Measurements from ENCODE around the gene MRPL47. TPM values are rescaled to one million over a fixed set of nuclear protein-coding genes. Genes with fewer than 3 reads are reported as not detected.

MRPL47 gene
- 10 to 100 TPM; 15.6 to 34.8 (median 31.5) TPM for total RNA-seq

DNA sequence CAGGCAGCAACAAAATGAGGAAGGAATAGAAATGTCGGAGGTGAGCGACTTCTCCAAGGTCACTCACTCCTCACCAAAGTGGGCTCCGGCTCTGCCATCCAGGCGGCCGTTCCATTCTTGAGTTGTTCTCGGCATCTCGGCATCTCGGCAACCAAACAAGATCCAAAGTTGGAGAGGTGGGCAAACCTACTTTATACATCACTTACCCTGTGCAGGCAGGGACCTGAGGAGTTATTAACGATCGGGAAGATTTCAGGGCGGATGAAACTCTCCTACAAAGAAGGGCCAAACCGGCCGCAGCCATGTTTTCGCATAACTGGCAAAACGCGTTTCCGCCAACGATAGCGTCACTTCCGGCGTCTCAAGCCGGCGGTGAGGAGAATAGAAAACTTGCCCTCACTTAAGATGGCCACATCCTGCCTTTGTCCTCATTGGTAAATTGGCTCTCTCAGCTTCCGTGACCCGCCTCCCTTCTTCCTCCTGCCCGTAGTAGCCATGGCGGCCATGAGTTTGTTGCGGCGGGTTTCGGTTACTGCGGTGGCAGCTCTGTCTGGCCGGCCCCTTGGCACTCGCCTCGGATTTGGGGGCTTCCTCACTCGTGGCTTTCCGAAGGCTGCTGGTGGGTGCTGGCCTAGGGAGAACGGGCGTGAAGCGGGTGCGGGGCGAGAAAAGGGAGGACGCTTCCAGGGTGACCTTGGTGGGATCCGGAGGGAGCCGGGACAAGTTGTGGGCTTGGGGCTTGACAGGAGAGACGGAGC is at the start of gene MRPL47, which contains the start of gene NDUFB5:
Gene MRPL47 (minus strand): TSS at position 318 of the 758 bp plus-strand sequence. CDS start 14 bp downstream, at position 304.
Gene NDUFB5 (plus strand): TSS at position 474 of the 758 bp plus-strand sequence. CDS start 22 bp downstream, at position 496.
- H3K9me3 ChIP-seq: no peaks in the 10 kb centered on the region
- peak; percentile 95 for DNase-seq
- H3K36me3 ChIP-seq: no peaks in the 10 kb centered on the region
- intact Hi-C loops (cut with DNase I; ENCODE audit: low total_unique reads): no loop called here
- H3K4me1 ChIP-seq: peaks cover 0 to 12% of the 10 kb centered on the region in 2 donors
- TF ChIP-seq POLR2A (IDR thresholded peaks at IDR 0.05) (peak; percentile 30 to 64), CTCF (IDR thresholded peaks at IDR 0.05) (no peak)
- H3K27ac ChIP-seq: peak within 1 kb of the TSS; percentile 82 to 93
- H3K4me3 ChIP-seq: peak within 1 kb of the TSS; percentile 80 to 94
- no peaks in the 10 kb centered on the region for H3K27me3 ChIP-seq

DNA sequence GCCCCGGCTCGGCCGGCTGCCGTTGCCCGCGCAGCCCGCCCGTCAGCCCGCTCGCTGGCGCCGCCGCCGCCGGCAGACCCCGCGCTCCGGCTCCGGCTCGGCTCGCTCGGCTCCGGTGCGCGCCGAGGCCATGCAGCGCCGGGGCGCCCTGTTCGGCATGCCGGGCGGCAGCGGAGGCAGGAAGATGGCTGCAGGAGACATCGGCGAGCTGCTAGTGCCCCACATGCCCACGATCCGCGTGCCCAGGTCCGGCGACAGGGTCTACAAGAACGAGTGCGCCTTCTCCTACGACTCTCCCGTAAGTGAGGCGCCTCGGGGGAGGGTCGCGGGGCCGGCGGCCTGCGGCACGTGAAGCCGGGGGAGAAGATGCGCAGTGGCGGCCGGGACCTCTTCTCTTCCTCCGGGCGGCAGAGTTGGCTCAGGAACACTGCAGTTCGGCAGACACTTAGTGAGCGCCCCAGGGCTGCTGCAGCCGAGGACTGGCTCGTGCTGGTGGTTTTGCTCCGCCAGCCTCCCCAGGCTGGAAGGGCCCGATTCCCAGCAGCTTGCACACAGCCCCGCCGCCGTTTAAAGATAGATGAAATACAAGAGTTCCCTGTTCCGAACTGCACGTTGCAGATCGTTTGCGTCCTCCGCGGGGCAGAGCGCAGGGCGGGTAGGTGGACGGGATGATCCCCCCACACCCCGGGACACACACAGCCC is 48.8 kb upstream of the MRPL47 start:
- H3K27me3 ChIP-seq: no peaks in the 10 kb centered on the region
- intact Hi-C loops (cut with DNase I; ENCODE audit: low total_unique reads): no loop called here
- H3K4me1 ChIP-seq: no peaks in the 10 kb centered on the region
- H3K27ac ChIP-seq: peak overlapping the region; percentile 96 to 97
- peak overlapping the region; percentile 86 to 89 for H3K4me3 ChIP-seq
- H3K36me3 ChIP-seq: no peaks in the 10 kb centered on the region
- no peaks in the 10 kb centered on the region for H3K9me3 ChIP-seq
- DNase-seq: peak; percentile 67 to 69
- TF ChIP-seq POLR2A (IDR thresholded peaks at IDR 0.05) (peak in 1 of 2 donors; percentile 20), CTCF (IDR thresholded peaks at IDR 0.05) (no peak)

- TF ChIP-seq POLR2A (IDR thresholded peaks at IDR 0.05) (no peak), CTCF (IDR thresholded peaks at IDR 0.05) (peak in 1 of 4 experiments; percentile 21)
- no peaks in the 10 kb centered on the region for H3K9me3 ChIP-seq
- intact Hi-C loops (cut with DNase I; ENCODE audit: low total_unique reads): no loop called here
- H3K27me3 ChIP-seq: no peaks in the 10 kb centered on the region
- no peaks in the 10 kb centered on the region for H3K36me3 ChIP-seq
- peak; percentile 60 to 62 for DNase-seq
- H3K4me1 ChIP-seq: no peaks in the 10 kb centered on the region
- H3K27ac ChIP-seq: peak within 1 kb of the TSS; percentile 96 to 97
- H3K4me3 ChIP-seq: peak within 1 kb of the TSS; percentile 86 to 89
Measured at GRCh38 chr3:179652447-179653095, 48.1 kb upstream of the MRPL47 start, which contains the start of gene USP13. Gene USP13 (plus strand): TSS chr3:179653040. CDS start chr3:179653226, 186 bp downstream.

GRCh38 chr3:179651687-179652446 is 47.4 kb upstream of the MRPL47 start:
- H3K4me1 ChIP-seq: no peaks in the 10 kb centered on the region
- intact Hi-C loops (cut with DNase I; ENCODE audit: low total_unique reads): no loop called here
- H3K36me3 ChIP-seq: no peaks in the 10 kb centered on the region
- H3K9me3 ChIP-seq: no peaks in the 10 kb centered on the region
- peak overlapping the region; percentile 96 to 97 for H3K27ac ChIP-seq
- no peaks in the 10 kb centered on the region for H3K27me3 ChIP-seq
- DNase-seq: no peak
- H3K4me3 ChIP-seq: peak overlapping the region; percentile 86 to 89
- TF ChIP-seq CTCF (IDR thresholded peaks at IDR 0.05) (no peak), POLR2A (IDR thresholded peaks at IDR 0.05) (no peak)

Data from uterus (tissue), 4 donors.